Daoy (cell line): ENCODE measurements around the gene RANGAP1. TPM values are rescaled to one million over a fixed set of nuclear protein-coding genes. Genes with fewer than 3 reads are reported as not detected.

Experiments
- DNase-seq: peaks from one replicate; pipeline ENCODE4 v3.0.0-alpha.2; 2015; ENCODE audit warnings: low read depth
- total RNA-seq: library from RNA; depleted of rRNA; stranded (reverse); fragments of >200 nt; shearing (Covaris generic); gene quantifications from 2 replicates; pipeline ENCODE4 v1.2.3, GENCODE V29; 2014; rRNA removed

The RANGAP1 gene
- total RNA-seq, 1 experiment from 2014 or later, result 119 TPM

DNA sequence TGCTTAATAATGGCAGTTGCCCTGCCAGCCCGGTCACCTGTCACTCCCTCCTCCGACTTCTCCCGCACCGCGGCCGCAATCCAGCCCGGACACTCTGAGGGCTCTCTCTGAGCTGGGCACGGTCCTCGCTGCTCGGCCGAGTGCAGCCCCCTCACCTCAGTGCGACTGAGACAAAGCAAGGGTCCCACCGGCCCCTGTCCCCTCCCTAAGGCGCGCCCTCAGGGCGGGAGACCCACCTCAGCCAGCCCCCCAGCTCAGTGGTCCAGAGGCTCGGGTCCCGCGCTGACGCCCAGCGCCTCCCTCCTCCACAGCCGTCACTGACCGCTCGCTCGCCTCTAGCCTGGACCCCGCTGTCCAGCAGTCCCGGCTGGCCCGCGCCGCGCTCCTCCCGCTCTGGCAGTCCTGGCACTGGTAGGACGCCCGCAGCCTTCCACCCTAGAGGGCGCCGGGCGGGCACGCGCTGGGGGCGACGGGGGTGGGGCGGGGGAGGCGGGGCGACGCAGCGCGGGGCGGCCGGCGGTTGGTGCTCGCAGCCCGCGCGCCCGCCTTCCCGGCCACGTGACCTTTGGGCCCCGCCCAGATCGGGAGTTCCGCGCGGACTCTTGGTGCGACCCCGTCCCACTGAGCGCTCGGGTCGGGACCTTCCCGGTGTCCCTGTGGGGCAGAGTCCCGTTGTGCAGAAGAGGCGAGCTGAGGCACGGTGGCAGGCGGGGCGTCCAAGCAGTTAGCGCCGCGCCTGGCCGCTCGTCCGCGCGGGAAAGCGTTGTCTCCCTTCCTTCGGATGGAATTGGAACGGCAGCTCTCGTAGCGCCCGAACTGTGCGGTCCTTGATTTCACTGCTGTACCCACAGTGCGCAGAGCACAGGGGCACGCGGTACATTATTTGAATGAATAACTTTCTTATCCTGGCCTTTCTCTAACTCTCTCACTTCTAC lies 88.7 kb downstream of the RANGAP1 start:
- DNase-seq, result peak; percentile 86

Other genes starting within 250 kb of the RANGAP1 start
- gene EP300, start 193.6 kb downstream of the RANGAP1 start, total RNA-seq, result 21.7 and 40.4 TPM in 2 replicates
- 23.4 and 30.6 TPM in 2 replicates for gene L3MBTL2, start 80.9 kb downstream of the RANGAP1 start, total RNA-seq
- gene CHADL, start 45.3 kb downstream of the RANGAP1 start, total RNA-seq, result 0.46 TPM in 1 of 2 replicates, not detected in the other
- gene ZC3H7B, start 15.3 kb upstream of the RANGAP1 start, total RNA-seq, result 27.0 and 33.6 TPM in 2 replicates
- gene TEF, start 95.8 kb upstream of the RANGAP1 start, total RNA-seq, result 2.2 and 7.0 TPM in 2 replicates
- gene TOB2, start 160.6 kb upstream of the RANGAP1 start, total RNA-seq, result 9.5 and 13.9 TPM in 2 replicates
- gene PHF5A, start 182.5 kb upstream of the RANGAP1 start, total RNA-seq, result 148 and 239 TPM in 2 replicates
- 43.5 and 47.6 TPM in 2 replicates for gene ACO2, start 182.9 kb upstream of the RANGAP1 start, total RNA-seq